Measurements from ENCODE around the gene LACRT. TPM values are rescaled to one million over a fixed set of nuclear protein-coding genes. Genes with fewer than 3 reads are reported as not detected.

LACRT gene
- total and polyA plus RNA-seq, 2 of the 8 experiments (the other 6 are each of a cell fraction or from before 2014, with no cell fraction given) = not detected

DNA sequence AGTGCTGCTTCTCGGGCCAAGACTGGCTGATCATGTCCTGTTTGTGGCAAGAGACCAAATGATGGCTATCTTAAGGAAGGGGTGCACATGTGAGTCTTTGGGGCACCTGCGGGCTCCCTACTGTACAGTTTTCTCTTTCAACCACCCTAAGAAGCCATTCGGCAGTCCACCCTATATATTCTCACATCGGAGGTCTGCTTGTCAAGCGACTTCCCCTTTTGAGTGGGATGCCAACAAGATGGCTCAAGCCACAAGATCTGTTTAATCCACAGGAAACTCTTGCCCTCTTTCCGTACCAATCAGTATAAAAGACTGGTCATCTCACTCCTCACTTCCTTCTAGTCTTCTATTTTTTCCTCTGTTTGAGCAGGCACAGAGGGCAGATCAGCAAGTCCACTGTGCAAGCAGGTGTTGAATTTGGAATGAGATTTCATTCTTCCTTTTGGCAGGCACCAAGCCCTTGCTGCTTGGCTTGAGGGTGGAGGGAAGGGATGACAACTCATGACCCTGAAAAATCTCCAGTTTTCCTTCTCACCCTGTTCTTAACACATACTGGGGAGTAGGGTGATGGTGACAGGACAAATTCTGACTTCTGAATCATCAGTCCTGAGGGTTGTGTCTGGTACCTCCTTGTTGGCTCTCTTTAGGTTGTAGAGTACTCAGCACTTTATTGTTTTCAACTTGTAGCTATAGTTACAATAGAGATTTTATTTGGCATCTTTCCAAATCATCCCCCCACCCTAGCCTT is 17.6 kb downstream of the LACRT start:
- FAIRE-seq = no peak
- no peaks in the 10 kb centered on the region for H3K23me2 ChIP-seq (ENCODE audit: low read depth, low read length)
- 87% methylated on average over 6 of the region's 6 CpGs; no CpG with 5 or more reads in 1 of the 2 experiments for WGBS, 2 experiments (ENCODE audit: extremely low coverage in 1 of 2, insufficient coverage in 1 of 2, insufficient read length in 1 of 2, insufficient replicate concordance in 2 of 2, low coverage in 1 of 2, low lambda C conversion rate in 2 of 2, missing lambda C conversion rate in 1 of 2)
- TF ChIP-seq HDAC2 (IDR thresholded peaks at IDR 0.05; ENCODE audit: borderline replicate concordance in 1 of 2, low read depth in 2 of 2, low read length in 2 of 2) (no peak), EP300 (IDR thresholded peaks at IDR 0.05; ENCODE audit: borderline replicate concordance in 1 of 2, low read depth in 2 of 2, low read length in 2 of 2) (no peak), RAD21 (IDR thresholded peaks at IDR 0.05 in 1 of 2, conservative IDR thresholded peaks at IDR 0.05 in 1 of 2; ENCODE audit: low read depth in 2 of 2, low read length in 2 of 2) (no peak), JUN (IDR thresholded peaks at IDR 0.05; ENCODE audit: low read depth, low read length) (no peak), RBBP5 (IDR thresholded peaks at IDR 0.05; ENCODE audit: borderline replicate concordance, low read depth, low read length) (no peak), KDM5A (IDR thresholded peaks at IDR 0.05; ENCODE audit: low read length) (no peak), NRF1 (IDR thresholded peaks at IDR 0.05; ENCODE audit: low read depth, low read length) (no peak), CHD1 (IDR thresholded peaks at IDR 0.05; ENCODE audit: low read depth, low read length) (no peak), KDM4A (IDR thresholded peaks at IDR 0.05; ENCODE audit: low read depth, low read length, severe bottlenecking) (no peak), SAP30 (IDR thresholded peaks at IDR 0.05; ENCODE audit: insufficient read depth, insufficient replicate concordance, low read length) (no peak)
- TF ChIP-seq, protein P1, sequence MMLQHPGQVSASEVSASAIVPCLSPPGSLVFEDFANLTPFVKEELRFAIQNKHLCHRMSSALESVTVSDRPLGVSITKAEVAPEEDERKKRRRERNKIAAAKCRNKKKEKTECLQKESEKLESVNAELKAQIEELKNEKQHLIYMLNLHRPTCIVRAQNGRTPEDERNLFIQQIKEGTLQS (IDR thresholded peaks at IDR 0.05; ENCODE audit: insufficient read depth, low read depth, low read length) = no peak

More for the DNA sequence above, 17.6 kb downstream of the LACRT start:
- H3K4ac ChIP-seq (replicated peaks; ENCODE audit: insufficient read length, low read depth, low read length) = no peak overlapping the region
- peaks cover 5 to 28% (median 16%) of the 10 kb centered on the region in 4 experiments for H3K27me3 ChIP-seq (replicated peaks in 1 of 4; ENCODE audit: control insufficient read depth in 3 of 4, extremely low read depth in 1 of 4, insufficient read depth in 3 of 4, low read length in 3 of 4)
- no peak overlapping the region for H3K56ac ChIP-seq (replicated peaks; ENCODE audit: insufficient read length, low read depth, low read length)
- no peak overlapping the region for H2BK12ac ChIP-seq (ENCODE audit: low read depth, low read length)
- H4K5ac ChIP-seq (ENCODE audit: insufficient read length, low read depth, low read length) = no peak overlapping the region
- no peak overlapping the region for H3K4me2 ChIP-seq (ENCODE audit: insufficient read depth in 1 of 2, low read depth in 2 of 2, low read length in 2 of 2)
- H3K9ac ChIP-seq (replicated peaks in 1 of 4; ENCODE audit: extremely low read depth in 1 of 4, low read depth in 3 of 4, low read length in 3 of 4) = no peak overlapping the region
- H3K27ac ChIP-seq (ENCODE audit: low read depth, low read length) = no peak overlapping the region
- no peak overlapping the region for H4K91ac ChIP-seq (replicated peaks; ENCODE audit: insufficient read length, low read length)
- H3K36me3 ChIP-seq (ENCODE audit: control insufficient read depth in 2 of 4, insufficient read depth in 4 of 4, low read length in 3 of 4) = no peaks in the 10 kb centered on the region
- H2AK5ac ChIP-seq (ENCODE audit: low read depth, low read length) = no peak overlapping the region
- ChIA-PET POLR2A (ENCODE audit: partially characterized antibody) (no interaction called here), CTCF (ENCODE audit: partially characterized antibody) (interaction anchor here (0.8 to 1.4 kb wide), 3 partner anchors 12 to 21 kb away, joined by 4 to 5 read pairs (median 4); no protein-coding TSS in a partner anchor)
- H2BK20ac ChIP-seq (ENCODE audit: low read length) = no peak overlapping the region
- H3K18ac ChIP-seq (ENCODE audit: extremely low read depth, low read length) = no peak overlapping the region
- no peak overlapping the region for H2AFZ ChIP-seq (ENCODE audit: low read length)
- no peak overlapping the region for H2BK5ac ChIP-seq (ENCODE audit: low read depth, low read length)
- H3K79me2 ChIP-seq (ENCODE audit: control insufficient read depth in 1 of 2, insufficient read depth in 2 of 2, low read length in 2 of 2) = no peaks in the 10 kb centered on the region
- H3K79me1 ChIP-seq (ENCODE audit: low read depth, low read length) = no peaks in the 10 kb centered on the region
- no peak overlapping the region for H3K4me3 ChIP-seq (ENCODE audit: extremely low read depth in 1 of 4, insufficient read depth in 2 of 4, low read depth in 3 of 4, low read length in 4 of 4)
- DNase-seq (ENCODE audit: low read depth in 1 of 2, low spot score in 2 of 2) = no peak
- no peaks in the 10 kb centered on the region for H3K9me3 ChIP-seq (ENCODE audit: insufficient read depth in 2 of 2, low read depth in 1 of 2, low read length in 1 of 2)
- H3K4me1 ChIP-seq (replicated peaks in 1 of 4; ENCODE audit: control insufficient read depth in 3 of 4, insufficient read depth in 4 of 4, low read length in 3 of 4) = no peaks in the 10 kb centered on the region
- no peak overlapping the region for H4K8ac ChIP-seq (ENCODE audit: extremely low read depth, insufficient read depth, low read length)
- no peaks in the 10 kb centered on the region for H4K20me1 ChIP-seq (replicated peaks in 1 of 2; ENCODE audit: control insufficient read depth in 1 of 2, insufficient read depth in 2 of 2, low read length in 2 of 2)
- H2BK120ac ChIP-seq (replicated peaks; ENCODE audit: low read depth, low read length) = no peak overlapping the region
- no peak overlapping the region for H2BK15ac ChIP-seq (ENCODE audit: low read length)
- no peak overlapping the region for H3K14ac ChIP-seq (ENCODE audit: insufficient read length)
- H3K23ac ChIP-seq (ENCODE audit: insufficient read length) = no peak overlapping the region

All from H1 (cell line).